Activated T-cell treated with anti-CD3 and anti-CD28 coated beads, Interleukin-2, amount 50 U/mL, for 48 hours (primary cell): Measurements from ENCODE around the gene CAPN11.
"Not testable (repeated sequence)": the region's sequence is repeated elsewhere in the genome, so short reads cannot be mapped to it uniquely, and the experiment has no call there.

Experiments used
- DNase-seq, 2 experiments: peaks; one replicate each; pipeline ENCODE4 v3.0.0-alpha.2; 2020

Gene CAPN11

DNA sequence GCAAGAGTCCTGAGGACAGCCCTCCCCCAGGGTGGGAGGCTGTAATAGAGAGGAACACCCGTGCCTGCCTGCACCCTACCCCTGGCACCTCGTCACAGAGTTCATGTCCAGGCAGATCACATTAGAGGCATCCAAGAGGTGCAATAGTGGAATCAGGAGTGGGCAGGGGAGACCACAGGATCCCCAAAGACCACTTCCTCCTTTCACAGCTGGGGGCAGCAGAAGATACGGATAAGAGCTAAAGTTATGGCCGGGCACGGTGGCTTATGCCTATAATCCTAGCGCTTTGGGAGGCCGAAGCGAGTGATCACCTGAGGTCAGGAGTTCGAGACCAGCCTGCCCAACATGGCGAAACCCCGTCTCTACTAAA is 1.5 kb upstream of the CAPN11 start:
- no peak for DNase-seq

DNA sequence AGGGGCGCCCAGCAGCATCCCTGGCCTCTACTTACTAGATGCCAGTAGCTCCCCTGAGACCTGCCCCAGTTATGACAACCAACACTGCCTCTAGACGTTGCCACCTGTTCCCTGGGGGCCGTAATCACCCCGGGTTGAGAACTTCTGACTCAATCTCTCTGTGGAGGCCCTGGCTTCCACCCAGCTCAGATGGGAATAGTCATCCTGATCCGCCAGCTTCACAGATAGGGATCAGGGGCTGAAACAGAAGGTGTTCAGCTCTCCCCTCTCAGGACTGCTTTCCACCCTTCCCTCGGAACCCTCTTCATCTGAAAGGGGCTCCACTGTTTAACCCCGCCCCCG is 3.3 kb downstream of the CAPN11 start:
- DNase-seq: no peak

DNA sequence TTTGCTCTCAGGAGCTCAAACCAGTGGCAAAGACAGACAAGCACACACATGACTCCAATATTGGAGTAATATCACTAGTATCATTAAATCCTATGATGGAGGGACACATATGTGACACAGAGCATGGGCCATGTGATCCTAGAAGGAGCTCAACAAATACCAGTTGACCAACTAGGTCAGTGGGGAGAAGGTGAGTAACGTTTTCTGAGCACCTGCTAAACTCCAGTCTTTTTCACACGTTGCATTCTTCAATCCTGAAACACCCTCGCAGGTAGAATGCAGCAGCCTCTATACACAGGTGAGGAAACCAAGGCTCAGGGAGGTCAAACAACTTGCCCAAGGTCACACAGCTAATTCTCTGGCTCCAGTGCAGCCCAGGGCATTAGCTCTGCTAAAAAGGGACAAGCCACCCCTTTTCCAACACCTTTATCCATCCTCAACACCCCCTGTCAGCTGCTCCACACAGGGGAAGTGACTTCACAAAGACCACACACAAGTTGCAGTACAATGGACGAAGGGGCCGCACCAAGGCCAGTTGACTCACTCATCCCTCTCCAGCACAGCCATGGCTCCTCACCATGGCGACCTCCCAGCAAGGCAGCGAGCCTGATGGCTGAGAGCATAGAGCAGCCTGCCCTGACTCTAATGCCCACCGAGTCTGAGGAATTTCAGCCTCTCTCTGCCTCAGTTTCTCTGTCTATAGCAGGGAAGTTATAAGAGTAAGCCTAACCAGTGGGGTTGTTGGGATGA is 4.4 kb downstream of the CAPN11 start:
- DNase-seq: no peak

DNA sequence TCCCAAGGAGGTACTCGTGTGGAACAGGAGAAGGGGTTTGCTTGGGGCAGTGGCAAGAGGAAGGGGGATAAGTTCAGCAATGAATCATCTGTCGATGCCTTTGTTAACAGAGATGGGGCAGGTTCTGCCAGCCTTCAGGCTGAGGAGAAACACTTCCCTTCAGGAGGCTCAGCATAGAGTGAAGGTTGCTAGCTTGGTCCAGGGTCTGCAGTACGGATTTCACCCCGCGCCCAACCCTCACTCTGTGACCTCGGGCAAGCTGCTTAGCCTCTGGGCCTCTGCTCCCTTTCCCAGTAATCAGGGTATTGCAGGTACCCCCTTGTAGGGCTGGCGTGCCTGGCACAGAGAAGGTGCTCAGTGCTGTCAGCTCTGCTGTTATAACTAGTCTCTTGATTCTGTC is 7.5 kb downstream of the CAPN11 start:
- DNase-seq: no peak

DNA sequence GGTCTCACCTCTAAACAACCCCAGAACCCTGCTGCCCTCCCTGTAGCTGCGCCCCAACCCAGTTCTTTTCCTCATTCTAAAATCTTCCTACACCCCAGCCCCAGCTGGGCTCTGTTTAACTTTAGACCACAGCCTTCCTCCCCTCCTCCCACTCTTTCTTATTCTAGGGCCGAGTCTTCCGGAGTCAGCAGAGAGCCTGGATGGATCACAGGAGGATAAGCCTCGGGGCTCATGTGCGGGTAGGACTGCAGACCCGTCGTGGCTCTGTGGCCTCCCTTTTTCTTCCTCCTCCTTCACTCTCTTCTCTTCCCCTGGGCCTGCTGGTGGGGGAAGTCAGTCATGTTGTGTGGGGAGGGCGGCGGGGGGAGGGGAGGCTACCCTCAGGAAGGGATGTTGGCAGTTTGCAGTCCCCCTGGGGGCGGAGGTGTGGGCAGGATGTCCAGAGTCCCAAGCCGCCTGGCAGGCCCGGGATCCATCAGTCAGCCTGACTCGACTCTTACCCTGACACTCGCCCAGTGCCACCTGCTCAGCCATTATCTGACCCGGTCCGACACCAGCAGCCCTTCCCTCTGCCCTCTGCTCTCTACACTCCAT is 8.1 kb downstream of the CAPN11 start:
- DNase-seq: no peak

DNA sequence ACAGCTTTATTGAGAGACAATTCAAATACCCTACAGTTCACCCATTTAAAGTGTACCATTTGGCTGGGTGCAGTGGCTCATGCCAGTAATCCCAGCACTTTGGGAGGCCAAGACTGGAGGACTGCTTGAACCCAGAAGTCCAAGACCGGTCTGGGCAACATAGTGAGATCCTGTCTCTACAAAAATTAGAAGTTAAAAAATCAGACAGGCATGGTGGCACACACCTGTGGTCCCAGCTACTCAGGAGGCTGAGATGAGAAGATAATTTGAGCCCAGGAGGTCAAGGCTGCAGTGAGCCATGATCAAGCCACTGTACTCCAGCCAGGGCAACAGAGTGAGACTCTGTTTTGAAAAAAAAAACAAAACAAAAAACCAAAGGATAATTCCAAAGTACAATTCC is 8.9 kb downstream of the CAPN11 start:
- no peak for DNase-seq

DNA sequence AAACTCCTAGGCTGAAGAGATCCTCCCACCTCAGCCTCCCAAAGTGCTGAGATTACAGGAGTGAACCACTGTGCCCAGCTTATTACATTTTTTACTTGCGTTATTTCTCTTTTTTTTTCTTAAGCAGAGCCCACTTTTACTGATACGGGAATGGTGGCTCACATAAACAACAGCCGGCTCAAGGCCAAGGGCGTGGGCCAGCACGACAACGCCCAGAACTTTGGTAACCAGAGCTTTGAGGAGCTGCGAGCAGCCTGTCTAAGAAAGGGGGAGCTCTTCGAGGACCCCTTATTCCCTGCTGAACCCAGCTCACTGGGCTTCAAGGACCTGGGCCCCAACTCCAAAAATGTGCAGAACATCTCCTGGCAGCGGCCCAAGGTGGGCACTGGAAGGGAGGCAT is 10.5 kb downstream of the CAPN11 start:
- no peak for DNase-seq

DNA sequence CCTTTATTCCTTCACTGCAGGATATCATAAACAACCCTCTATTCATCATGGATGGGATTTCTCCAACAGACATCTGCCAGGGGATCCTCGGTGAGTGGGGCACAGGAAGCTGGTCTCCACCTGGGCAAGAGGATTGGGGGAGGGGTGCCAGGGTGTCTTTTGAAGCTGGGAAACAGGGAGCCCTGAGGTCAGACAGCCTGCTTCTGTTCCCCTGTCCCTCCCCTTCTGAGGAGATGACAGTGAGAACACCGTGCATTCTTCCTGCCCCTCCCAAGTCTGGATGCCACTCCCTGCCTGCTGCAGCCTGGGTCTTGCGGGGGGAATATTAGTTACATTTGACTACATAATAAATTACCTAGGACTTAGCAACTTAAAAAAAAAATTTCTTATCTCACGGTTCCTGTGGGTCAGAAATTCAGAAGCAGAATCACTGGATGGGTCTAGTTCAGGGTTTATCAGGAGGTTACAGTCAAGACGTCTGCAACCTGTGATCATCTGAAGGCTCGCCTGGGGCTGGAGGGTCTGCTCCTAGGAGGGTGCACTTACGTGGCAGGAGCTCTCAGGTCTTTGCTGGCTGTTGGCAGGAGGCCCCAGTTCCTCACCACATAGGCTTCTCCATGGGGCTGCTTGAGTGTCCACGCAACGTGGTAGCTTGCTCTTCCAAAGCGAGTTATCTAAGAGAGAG is 11.4 kb downstream of the CAPN11 start:
- no peak for DNase-seq

DNA sequence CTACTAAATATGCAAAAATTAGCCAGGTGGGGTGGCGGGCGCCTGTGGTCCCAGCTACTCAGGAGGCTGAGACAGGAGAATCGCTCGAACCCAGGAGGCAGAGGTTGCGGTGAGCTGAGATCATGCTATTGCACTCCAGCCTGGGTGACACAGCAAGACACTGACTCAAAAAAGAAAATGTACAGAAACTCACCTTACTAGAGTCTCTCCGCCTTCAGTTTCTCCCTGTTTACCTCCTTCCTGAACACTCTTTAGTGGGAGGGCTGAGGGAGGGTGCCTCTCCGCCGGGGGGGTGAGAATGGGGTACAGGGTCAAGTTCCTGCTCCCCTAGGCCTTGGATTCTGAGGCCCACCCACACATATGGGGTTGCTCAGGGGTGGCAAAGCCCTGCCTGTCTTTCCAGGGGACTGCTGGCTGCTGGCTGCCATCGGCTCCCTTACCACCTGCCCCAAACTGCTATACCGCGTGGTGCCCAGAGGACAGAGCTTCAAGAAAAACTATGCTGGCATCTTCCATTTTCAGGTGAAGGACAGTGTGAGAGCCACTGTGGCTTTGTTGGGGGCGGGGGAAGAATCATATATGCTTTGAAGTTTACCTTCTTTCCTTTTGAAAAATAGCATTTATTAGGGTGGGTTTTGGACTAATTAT is 13.4 kb downstream of the CAPN11 start:
- DNase-seq: no peak

DNA sequence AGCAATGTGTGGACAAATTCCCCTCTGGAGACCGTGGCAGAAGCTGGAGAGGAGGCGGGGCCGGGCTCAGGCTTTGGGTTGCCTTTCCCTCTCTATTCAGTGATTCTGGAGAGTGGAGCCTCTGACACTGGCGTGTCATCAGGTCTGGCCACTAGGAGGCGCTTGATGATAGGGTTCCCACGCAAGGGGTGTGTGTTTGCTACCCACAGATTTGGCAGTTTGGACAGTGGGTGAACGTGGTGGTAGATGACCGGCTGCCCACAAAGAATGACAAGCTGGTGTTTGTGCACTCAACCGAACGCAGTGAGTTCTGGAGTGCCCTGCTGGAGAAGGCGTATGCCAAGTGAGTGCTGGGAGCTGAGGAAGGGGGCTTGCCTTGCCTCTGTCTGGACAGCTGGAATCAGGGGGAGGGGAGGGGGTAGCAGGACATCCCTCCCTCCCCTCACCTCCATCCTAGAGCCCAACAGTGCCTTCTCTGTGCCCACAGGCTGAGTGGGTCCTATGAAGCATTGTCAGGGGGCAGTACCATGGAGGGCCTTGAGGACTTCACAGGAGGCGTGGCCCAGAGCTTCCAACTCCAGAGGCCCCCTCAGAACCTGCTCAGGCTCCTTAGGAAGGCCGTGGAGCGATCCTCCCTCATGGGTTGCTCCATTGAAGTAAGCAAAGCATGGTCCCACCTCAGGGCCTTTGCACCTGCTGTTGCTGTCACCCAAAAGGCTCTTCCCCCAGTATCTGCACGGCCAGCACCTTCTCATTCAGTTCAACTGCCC is 14.3 kb downstream of the CAPN11 start:
- peak; percentile 86 to 88 for DNase-seq

DNA sequence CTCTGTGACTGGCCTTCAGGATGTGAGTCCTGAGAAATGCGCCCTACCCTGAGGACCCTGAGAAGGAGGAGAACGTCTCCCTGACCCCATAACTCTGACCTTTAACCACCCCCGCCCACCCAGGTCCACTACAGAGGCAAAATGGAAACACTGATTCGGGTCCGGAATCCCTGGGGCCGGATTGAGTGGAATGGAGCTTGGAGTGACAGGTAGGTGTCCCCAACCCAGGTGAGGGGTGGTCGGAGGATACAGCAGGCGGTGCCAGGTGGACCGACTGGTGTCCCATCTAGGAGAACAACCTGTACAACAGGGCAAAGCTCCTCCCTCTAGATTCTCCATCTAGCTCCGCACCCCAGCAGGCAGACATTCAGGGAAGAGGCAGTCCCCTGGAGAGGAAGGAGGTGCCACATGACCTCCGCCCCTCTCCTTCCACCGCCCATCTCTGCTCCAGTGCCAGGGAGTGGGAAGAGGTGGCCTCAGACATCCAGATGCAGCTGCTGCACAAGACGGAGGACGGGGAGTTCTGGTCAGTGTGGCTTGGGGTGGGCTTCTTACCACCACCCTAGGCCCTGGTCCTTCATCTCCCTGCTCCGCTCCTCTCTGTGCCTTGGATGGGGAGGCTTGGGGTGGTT is 17.6 kb downstream of the CAPN11 start:
- DNase-seq: no peak

DNA sequence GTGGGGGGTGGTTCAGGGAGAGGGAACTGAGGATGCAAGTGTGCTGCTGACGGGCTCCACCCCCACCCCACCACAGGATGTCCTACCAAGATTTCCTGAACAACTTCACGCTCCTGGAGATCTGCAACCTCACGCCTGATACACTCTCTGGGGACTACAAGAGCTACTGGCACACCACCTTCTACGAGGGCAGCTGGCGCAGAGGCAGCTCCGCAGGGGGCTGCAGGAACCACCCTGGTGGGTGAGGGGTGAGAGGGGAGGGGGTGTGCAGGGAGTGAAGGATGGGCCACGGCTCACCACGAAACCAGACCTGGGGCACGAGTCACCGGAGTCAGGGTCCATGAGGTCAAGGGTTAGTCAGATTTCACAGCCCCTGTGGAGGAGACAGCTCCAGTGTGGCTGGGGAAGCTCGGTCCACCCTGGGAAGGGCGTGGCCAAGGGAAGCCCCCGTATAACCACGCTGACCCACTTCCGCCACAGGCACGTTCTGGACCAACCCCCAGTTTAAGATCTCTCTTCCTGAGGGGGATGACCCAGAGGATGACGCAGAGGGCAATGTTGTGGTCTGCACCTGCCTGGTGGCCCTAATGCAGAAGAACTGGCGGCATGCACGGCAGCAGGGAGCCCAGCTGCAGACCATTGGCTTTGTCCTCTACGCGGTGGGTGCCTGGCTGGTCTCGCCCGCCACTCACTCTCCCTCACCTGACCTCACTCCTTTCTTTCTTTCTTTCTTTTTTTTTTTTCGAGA is 18.3 kb downstream of the CAPN11 start:
- peak; percentile 35 to 47 for DNase-seq

DNA sequence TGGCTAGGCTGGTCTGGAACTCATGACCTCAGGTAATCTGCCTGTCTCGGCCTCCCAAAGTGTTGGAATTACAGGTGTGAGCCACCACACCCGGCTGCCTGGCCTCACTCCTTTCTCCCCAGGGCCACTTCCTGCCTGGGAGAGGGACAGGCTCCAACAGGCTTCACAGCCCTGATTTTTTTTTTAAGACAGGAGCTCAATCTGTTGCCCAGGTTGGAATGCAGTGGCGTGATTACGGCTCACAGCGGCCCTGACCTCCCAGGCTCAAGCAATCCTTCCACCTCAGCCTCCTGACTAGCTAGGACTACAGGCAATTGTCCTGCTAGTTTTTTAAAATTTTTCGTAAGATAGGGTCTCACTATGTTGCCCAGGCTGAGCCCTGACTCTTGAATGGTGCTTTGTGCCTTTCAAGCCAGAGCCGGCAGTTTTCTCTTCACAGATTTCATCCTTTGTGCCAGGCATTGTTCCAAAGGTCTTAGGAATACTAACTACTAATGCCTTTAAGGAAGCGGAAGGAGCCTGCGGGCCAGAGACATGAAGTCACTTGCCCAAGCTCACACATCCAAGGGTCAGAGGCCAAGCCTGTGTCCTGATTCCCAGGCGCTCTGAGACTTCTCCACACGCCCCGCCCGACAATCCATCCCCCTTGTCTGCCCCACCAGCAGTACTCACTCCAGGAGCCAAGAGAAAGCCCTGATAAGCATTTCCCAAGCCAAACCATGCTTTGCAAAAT is 19.2 kb downstream of the CAPN11 start:
- no peak for DNase-seq

DNA sequence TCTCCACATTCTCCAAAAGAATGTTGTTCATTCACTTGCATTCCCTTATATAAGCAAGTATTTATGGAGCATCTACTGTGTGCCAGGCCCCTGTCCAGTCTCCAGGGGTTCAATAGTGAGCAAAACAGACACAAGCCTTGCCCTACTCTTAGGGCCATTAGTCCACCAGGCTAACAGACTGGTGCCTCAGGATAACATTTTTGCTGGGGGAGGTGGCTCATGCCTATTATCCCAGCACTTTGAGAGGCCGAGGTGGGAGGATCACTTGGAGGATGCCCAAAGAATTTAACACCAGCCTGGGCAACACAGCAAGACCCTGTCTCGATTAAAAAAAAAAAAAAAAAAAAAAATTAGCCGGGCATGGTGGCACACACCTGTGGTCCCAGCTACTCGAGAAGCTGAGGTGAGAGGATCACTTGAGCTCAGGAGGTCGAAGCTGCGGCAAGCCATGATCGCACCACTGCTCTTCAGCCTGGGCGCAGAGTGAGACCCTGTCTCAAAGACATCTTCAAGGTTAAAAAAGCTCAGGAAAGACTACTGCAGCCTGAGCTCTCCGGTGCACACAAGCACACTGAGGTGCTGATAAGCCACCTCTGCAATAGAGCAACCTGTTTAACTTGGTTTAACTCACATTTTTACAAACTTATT is 19.9 kb downstream of the CAPN11 start:
- no peak for DNase-seq

DNA sequence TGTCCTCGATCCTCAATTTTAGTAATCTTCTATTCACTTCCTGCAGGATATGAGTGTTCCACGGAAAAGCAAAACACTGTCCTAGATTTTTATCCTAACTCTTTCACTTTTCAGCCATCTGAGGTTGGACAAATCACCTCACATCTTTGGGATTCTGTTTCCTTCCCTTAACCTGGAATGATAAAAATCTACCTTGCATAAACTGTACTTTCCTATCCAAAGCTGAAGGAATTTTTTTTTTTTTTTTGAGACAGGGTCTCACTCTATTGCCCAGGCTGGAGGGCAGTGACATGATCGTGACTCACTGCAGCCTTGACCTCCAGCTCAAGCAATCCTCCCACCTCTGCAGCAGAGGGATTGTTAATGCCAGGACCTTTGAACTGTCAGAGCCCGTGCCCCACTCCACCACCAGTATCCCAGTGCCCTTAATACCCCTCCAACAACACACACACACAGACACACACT is 20.5 kb downstream of the CAPN11 start:
- no peak for DNase-seq

DNA sequence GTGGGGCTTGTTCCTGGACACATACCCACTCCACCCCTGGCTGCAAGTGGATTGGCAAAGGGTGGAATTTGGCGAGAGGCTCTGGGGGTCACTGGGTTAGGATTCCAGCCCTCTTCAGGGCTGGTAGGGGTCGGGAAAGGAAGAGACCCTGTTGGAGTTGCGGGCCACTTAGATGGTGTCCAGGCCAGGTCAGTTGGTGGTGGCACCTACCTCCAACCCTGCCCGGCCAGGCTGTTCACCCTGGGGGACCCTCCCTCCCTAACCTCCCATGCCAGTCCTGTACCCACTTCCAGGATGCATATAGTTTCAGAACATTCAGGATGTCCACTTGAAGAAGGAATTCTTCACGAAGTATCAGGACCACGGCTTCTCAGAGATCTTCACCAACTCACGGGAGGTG is 21.0 kb downstream of the CAPN11 start:
- no peak for DNase-seq

DNA sequence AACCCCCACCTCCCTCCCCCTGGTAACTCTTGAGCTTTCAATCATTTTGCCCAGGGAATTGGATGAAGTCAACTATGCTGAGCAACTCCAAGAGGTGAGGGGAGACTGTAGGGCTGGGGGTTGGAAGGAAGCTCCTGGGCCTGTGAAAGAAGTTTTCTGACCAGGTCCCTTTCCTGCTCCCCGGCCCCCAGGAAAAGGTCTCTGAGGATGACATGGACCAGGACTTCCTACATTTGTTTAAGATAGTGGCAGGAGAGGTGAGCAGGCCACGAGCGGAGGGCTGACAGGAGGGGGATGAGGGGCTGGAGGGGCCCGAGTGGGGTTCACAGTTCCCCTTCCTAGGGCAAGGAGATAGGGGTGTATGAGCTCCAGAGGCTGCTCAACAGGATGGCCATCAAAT is 21.8 kb downstream of the CAPN11 start:
- no peak for DNase-seq

DNA sequence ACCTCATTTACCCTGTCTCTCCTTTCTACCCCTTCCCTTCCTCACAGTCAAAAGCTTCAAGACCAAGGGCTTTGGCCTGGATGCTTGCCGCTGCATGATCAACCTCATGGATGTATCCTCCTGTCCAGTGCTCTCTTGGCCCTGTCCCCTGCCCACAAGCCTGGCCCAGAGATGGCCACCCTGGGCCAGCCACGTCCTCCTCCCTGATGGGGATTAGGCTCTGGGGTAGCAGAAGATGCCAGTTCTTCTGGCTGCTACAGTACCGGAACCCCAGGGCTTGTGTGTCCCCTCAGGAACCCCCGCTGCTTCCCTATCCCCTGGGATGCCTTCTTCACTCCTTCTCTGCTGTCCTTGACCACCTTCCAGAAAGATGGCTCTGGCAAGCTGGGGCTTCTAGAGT is 22.3 kb downstream of the CAPN11 start:
- no peak for DNase-seq

DNA sequence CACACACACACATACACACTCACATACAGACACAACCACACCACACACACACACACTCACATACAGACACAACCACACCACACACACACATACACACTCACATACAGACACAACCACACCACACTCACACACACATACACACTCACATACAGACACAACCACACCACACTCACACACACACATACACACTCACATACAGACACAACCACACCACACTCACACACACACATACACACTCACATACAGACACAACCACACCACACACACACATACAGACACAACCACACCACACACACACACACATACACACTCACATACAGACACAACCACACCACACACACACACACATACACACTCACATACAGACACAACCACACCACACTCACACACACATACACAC is 23.2 kb downstream of the CAPN11 start:
- DNase-seq: not testable (repeated sequence)

DNA sequence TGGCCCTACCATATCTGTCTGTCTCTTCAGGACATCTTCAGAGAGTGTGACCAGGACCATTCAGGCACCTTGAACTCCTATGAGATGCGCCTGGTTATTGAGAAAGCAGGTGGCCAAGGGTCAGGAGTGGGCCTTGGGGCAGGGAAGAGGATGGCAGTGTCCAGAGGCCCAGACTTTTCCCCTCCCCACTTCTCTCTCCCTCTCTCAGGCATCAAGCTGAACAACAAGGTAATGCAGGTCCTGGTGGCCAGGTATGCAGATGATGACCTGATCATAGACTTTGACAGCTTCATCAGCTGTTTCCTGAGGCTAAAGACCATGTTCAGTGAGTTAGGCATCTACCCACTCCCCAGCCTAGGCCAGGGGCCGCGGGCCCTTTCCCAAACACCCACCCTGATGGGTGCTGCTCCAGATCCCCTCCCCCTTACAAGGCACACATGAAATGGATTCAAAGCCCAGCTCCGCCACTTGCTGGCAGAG is 24.3 kb downstream of the CAPN11 start:
- no peak for DNase-seq
